AG09309 (cell line): ENCODE results near the gene SSPN.

Source experiments
- DNase-seq: peaks from one replicate; pipeline ENCODE4 v3.0.0-alpha.2; 2010; ENCODE audit warnings: low read depth
- H3K4me3 ChIP-seq: 2 replicates; pipeline ENCODE4 v1.5.1; 2011; ENCODE audit warnings: mild to moderate bottlenecking, low read depth, low read length, moderate library complexity; ENCODE audit not compliant: control insufficient read depth
- CTCF ChIP-seq: IDR thresholded peaks from 2 replicates; pipeline ENCODE4 v1.5.1; 2011; ENCODE audit warnings: mild to moderate bottlenecking, low read depth, low read length, inconsistent platforms; ENCODE audit not compliant: insufficient read depth, control insufficient read depth; ENCODE audit errors: missing control alignments

The SSPN gene

GRCh38 chr12:26251600-26251999 is 56.2 kb downstream of the SSPN start:
- no peak overlapping the region for H3K4me3 ChIP-seq
- TF ChIP-seq CTCF = no peak
- no peak for DNase-seq

GRCh38 chr12:26252946-26253345 is 57.6 kb downstream of the SSPN start:
- no peak overlapping the region for H3K4me3 ChIP-seq
- no peak for DNase-seq
- TF ChIP-seq CTCF = no peak

GRCh38 chr12:26255893-26256645 is 60.7 kb downstream of the SSPN start:
- no peak for DNase-seq
- TF ChIP-seq CTCF = no peak

DNA sequence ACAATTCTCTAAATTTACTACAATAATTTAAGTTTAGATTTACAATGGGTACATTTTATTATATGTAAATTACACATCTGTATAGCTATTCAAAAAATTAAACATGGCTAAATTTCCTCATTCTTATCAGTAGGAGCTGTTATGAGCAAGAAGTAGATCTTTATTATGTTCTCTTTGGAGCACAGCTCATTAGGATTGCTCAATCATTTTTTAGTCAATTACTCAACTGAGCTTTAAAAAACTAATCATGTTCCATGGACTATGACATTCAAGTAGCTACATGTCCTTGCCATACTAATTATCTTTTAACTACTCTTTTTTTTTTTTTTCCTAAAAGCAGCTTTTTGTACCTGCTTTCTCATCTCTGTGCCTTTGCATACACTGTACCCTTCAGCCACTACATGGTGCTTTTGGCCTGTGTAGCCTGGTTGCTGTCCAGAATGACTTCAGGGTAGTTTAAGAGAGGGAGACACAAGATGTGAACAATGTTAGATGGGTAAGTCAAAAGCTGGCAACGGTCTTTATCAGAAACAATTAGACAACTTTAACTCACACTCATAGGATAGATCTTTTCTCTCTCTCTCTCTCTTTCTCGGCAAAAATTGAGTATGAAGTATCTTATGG is 69.0 kb downstream of the SSPN start:
- DNase-seq = no peak

More at GRCh38 chr12:26255893-26256645, 60.7 kb downstream of the SSPN start:
- H3K4me3 ChIP-seq = no peak overlapping the region

GRCh38 chr12:26265606-26266005 is 70.2 kb downstream of the SSPN start:
- TF ChIP-seq CTCF = no peak
- H3K4me3 ChIP-seq = no peak overlapping the region
- DNase-seq = no peak

More for the DNA sequence above, 69.0 kb downstream of the SSPN start:
- no peak overlapping the region for H3K4me3 ChIP-seq
- peak; percentile 10 for TF ChIP-seq CTCF

DNA sequence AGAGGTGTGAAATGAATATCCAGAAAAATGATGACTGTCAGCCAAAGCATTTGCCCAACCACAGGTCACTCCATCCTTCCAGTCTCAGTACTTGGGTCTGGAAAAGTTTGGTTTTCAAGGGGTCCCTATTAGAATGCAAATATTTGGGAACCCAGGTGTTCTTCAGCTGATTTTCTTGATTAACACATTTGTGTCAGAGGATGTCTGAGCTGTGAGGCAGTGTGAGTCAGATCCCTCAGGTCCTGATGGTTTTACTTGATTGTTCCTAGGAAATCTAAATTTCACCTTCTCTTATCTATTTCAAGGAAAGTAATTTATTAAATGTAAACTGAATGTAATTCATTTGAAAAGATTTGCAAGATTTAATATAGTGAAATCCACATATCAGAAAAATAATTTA is 71.5 kb downstream of the SSPN start:
- DNase-seq = no peak
- H3K4me3 ChIP-seq = no peak overlapping the region
- TF ChIP-seq CTCF = no peak
